ENCODE results near the gene OCIAD1.
"Not testable (repeated sequence)": the region's sequence is repeated elsewhere in the genome, so short reads cannot be mapped to it uniquely, and the experiment has no call there.

OCIAD1 gene

GRCh38 chr4:48827622-48828021, 3.3 kb upstream of the OCIAD1 start:
- DNase-seq = no peak

DNA sequence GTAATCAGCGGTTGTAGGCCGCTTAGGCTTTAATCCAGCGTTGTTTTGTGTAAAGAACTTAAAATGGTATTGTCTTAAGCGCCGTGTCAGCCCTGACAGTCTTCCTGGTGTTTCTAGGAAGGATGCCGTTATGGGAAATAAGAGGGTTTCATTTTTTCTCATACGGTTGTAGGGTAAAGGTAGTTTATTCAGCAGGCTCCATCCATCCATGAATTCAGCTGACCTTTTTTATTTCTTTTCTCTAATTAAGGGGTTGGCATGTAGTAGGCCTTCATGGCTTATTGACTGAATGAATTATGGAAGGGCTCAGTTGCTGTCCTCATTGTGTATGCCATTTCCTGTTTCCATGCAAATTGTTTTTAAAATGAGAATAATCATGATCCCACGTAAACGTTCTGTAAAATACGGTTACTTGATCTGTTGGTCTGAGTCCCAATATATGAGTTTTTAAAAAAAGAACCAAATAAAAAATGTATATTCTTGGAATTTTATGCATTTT, 693 bp downstream of the OCIAD1 start:
- DNase-seq = no peak

DNA sequence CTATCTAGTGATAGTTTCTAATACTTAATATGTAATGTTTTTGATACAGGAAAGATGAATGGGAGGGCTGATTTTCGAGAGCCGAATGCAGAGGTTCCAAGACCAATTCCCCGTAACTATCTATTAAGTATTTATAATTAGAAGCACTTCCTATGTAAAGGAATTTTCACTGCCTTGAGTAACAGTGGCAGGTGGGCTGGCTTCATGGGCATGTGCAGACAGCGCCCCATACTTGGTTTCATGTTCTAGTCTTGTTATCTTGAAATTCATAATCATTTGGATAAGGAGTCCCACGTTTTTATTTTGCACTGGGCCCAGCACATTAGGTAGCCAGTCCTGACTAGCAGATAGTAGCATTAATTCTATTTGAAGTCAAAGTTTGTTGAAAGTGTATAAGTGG, 1.7 kb downstream of the OCIAD1 start:
- no peak for DNase-seq

GRCh38 chr4:48836658-48837057, 5.8 kb downstream of the OCIAD1 start:
- DNase-seq = no peak

GRCh38 chr4:48841045-48841827, 10.3 kb downstream of the OCIAD1 start:
- DNase-seq = no peak

GRCh38 chr4:48844843-48845242, 14.0 kb downstream of the OCIAD1 start:
- no peak for DNase-seq

DNA sequence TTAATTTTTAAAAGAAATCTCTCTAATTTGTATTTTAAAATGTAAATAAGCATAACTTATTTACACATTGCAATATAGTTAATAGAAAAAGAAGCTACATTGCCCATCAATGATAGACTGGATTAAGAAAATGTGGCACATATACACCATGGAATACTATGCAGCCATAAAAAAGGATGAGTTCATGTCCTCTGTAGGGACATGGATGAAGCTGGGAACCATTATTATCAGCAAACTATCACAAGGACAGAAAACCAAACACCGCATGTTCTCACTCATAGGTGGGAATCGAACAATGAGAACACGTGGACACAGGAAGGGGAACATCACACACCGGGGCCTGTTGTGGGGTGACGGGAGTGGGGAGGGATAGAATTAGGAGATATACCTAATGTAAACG, 17.9 kb downstream of the OCIAD1 start:
- not testable (repeated sequence) for DNase-seq

- no peak for DNase-seq
Observed at GRCh38 chr4:48851651-48852050, 20.8 kb downstream of the OCIAD1 start.

GRCh38 chr4:48853604-48854394, 22.9 kb downstream of the OCIAD1 start:
- DNase-seq = no peak

GRCh38 chr4:48854395-48854683, 23.5 kb downstream of the OCIAD1 start:
- DNase-seq = no peak

- no peak for DNase-seq
Observed at GRCh38 chr4:48854982-48855381, 24.1 kb downstream of the OCIAD1 start.

- DNase-seq = peak; percentile 16
Observed at GRCh38 chr4:48858130-48858529, 27.2 kb downstream of the OCIAD1 start.

- no peak for DNase-seq
Observed at GRCh38 chr4:48862038-48862437, 31.1 kb downstream of the OCIAD1 start.

DNA sequence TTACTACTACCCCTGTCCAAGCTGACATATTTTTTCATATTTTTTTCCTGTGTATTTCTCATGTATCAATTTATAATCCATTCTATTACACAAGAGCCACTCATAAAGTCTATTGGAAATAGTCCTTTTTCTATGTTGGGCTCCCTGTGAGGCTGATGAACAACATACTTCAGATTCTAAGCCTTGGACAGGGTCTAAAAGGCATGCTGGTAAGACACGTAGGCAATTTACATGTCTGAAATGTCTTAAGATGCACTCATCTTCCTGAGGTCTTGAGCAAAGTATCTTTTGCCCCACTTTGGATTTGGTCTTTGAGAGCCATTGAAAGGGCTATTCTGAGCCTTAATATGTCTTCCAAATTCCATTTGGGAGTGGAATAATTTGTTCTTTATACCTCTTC, 31.8 kb downstream of the OCIAD1 start:
- DNase-seq = no peak

GRCh38 chr4:48863728-48864127, 32.8 kb downstream of the OCIAD1 start:
- DNase-seq = no peak

DNA sequence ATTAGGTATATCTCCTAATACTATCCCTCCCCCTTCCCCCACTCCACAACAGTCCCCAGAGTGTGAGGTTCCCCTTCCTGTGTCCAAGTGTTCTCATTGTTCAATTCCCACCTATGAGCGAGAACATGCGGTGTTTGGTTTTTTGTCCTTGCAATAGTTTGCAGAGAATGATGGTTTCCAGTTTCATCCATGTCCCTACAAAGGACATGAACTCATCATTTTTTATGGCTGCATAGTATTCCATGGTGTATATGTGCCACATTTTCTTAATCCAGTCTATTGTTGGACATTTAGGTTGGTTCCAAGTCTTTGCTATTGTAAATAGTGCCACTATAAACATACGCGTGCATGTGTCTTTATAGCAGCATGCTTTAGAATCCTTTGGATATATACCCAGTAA, 33.8 kb downstream of the OCIAD1 start:
- not testable (repeated sequence) for DNase-seq

DNA sequence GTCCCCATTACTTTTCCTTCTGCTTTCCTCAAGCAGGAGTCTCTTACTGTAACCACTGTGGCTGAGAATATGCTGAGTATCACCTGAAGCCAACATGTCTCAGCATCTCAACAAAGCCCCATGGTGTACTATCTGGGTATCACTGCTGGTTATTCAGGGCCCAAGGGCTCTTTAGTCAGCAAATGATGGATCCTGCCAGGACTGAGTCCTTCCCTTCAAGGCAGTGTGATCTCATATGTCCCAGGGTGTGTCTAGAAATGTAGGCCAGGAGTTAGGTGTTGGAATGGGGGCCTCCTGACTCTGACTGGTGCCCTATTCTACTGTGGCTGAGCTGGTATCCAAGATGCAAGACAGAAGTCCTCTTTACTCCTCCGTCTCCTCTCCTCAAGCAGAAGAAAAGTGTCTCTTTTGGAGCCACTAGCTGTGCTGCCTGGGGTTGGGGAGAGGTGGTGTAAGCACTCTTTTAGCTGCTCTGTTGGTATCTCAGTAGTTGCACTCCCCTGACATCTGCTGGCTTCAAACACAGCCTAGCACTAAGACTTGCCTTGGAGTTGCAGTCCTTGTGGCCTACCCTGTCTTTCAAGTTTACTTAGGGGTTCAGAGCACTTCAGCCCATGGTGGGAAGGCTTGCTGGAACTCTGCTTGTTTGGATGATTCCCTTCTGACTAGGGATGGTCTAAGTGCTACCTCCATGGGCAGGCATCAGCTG, 47.1 kb downstream of the OCIAD1 start:
- no peak for DNase-seq

- no peak for DNase-seq
Observed at GRCh38 chr4:48879561-48880442, 48.9 kb downstream of the OCIAD1 start.

DNA sequence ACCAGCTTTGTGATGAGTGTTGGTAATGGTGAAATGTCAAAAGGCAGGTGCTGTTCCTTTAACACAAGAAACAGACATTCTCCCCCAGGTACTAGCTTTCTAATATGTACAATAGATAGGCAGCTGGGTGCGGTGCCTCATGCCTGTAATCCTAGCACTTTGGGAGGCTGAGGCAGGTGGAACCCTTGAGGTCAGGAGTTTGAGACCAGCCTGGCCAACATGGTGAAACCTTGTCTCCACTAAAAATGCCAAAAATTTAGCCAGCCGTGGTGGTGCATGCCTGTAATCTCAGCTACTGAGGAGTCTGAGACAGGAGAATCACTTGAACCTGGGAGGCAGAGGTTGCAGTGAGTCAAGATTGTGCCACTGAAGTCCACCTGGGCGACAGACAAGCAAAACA, 50.8 kb downstream of the OCIAD1 start:
- DNase-seq = not testable (repeated sequence)

GRCh38 chr4:48889750-48890149, 58.9 kb downstream of the OCIAD1 start:
- DNase-seq = not testable (repeated sequence)

GRCh38 chr4:48891028-48891619, 60.2 kb downstream of the OCIAD1 start:
- no peak for DNase-seq

- DNase-seq = no peak
Observed at GRCh38 chr4:48896845-48897244, 66.0 kb downstream of the OCIAD1 start.
